PC-9 (cell line): ENCODE data around the gene PPAT.

ENCODE experiments used
- EZH2 ChIP-seq: fragments of 200-600 bp; sonication (generic); IDR thresholded peaks from 2 replicates; pipeline ENCODE4 v1.8.0; 2017; ENCODE audit warnings: antibody characterized with exemption, low read depth
- TF ChIP-seq, protein P1 (sequence below): fragments of 200-600 bp; sonication (generic); conservative IDR thresholded peaks from 2 replicates; pipeline ENCODE4 v1.6.1; 2017; ENCODE audit warnings: mixed run types, antibody characterized with exemption, mild to moderate bottlenecking, moderate library complexity

GRCh38 chr4:56477192-56477702, 41.8 kb upstream of the PPAT start:
- no peak for TF ChIP-seq EZH2
- TF ChIP-seq, protein P1, sequence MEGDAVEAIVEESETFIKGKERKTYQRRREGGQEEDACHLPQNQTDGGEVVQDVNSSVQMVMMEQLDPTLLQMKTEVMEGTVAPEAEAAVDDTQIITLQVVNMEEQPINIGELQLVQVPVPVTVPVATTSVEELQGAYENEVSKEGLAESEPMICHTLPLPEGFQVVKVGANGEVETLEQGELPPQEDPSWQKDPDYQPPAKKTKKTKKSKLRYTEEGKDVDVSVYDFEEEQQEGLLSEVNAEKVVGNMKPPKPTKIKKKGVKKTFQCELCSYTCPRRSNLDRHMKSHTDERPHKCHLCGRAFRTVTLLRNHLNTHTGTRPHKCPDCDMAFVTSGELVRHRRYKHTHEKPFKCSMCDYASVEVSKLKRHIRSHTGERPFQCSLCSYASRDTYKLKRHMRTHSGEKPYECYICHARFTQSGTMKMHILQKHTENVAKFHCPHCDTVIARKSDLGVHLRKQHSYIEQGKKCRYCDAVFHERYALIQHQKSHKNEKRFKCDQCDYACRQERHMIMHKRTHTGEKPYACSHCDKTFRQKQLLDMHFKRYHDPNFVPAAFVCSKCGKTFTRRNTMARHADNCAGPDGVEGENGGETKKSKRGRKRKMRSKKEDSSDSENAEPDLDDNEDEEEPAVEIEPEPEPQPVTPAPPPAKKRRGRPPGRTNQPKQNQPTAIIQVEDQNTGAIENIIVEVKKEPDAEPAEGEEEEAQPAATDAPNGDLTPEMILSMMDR = no peak
